GM21390 (cell line): ENCODE measurements around the gene WSB1.
"Not testable (repeated sequence)": the region's sequence is repeated elsewhere in the genome, so short reads cannot be mapped to it uniquely, and the experiment has no call there.

Experiments
- ATAC-seq: cut with Tn5 transposase; IDR thresholded peaks from one replicate; pipeline ENCODE4 v1.9.1; 2021; ENCODE audit not compliant: unreplicated experiment

WSB1 gene

GRCh38 chr17:27293898-27294688 lies at the start of gene WSB1:
WSB1 (plus strand) TSS chr17:27294114; CDS start chr17:27294396, 282 bp downstream.
- ATAC-seq = peak; percentile 72

DNA sequence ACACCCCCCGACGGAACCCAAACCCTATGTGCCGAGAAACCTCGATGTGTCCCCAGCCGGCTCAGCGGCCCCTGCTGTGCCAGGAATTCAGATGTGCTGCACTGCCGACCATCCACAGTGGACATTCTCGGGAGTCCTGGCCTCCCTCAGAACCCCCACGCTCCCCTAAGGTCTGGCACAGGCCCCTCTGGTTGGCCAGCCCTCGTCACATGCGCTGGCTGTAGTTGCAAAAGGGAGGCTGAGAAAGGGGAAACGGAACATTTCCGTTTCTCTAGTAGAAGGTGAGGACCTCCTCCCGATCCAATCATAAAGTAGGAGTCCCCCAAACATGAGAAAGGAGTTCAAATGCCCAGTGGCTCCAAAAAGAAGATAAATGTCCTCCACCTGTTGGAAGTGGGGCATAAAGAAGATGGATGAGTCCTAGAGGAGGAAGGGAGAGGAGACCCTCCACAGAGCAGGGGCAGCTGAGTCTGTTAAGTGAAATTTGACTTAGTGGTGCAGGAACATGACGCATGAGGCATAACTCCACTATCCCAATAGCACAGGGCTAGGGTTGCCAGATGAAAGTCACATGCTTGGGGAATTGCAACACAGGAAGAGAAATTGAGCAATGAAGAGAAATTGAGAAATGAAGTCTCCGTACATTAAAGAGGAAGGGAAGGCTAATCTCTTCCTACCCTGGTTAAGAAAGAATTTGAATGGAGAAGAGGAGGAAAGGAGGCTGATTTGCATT lies 49.3 kb upstream of the WSB1 start:
- no peak for ATAC-seq

GRCh38 chr17:27245230-27245696 lies 48.7 kb upstream of the WSB1 start:
- ATAC-seq = peak; percentile 83

GRCh38 chr17:27246537-27246936 lies 47.4 kb upstream of the WSB1 start:
- ATAC-seq = no peak

- no peak for ATAC-seq
These were observed 46.6 kb upstream of the WSB1 start for GRCh38 chr17:27247071-27247957.

DNA sequence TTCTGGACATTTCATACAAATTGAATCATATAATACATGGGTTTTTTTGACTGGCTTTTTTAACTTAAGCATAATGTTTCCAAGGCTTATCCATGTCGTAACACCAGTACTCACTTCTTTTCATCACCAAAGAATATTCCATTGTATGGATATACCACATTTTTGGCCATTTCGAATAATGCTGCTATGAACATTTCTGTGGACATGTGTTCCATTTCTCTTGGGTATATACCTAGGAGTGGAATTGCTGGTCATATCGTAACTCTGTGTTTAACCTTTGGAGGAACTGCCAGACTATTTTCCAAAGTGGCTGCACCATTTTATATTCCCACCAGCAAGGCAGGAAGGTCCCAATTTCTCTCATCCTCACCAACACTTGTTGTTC lies 46.0 kb upstream of the WSB1 start:
- ATAC-seq = no peak

- ATAC-seq = not testable (repeated sequence)
These were observed 43.1 kb upstream of the WSB1 start for GRCh38 chr17:27250791-27251190.

GRCh38 chr17:27254802-27255201 lies 39.1 kb upstream of the WSB1 start:
- not testable (repeated sequence) for ATAC-seq

DNA sequence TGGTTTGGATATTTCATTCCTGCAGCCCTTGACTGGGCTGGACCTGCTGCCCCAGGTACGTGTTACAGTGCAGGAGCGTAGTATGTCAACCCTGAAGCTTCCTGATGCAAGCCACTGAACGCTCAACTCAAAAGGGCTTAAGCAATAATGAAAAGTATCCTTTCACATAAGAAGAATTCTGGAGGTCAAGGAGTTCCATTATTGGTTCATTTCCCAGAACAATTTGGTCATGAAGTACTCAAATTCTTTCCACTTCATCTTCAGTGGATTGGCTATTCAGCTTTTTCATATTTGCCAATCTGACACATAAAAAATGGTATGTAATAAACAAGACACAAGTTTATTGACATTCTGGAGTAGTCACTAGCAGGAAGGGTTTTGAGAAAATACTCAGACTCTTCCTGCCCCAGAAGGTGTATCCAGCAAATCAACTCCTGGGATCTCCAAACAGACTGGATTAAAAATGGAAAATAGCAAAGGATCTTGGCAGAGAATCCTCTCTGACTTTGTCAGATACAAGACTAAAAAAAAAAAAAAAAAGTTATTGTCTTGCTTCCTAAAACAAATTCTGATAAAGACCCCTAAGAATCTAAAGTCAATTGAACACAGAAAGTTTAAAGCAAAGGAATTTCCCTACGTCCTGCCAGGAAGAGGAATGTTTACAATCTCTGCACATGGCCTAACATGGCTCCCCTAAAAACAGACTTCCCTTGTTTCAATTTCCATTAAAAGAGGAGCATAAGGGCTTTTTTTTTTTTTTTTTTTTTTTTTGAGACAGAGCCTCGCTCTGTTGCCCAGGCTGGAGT lies 37.5 kb upstream of the WSB1 start:
- ATAC-seq = no peak

DNA sequence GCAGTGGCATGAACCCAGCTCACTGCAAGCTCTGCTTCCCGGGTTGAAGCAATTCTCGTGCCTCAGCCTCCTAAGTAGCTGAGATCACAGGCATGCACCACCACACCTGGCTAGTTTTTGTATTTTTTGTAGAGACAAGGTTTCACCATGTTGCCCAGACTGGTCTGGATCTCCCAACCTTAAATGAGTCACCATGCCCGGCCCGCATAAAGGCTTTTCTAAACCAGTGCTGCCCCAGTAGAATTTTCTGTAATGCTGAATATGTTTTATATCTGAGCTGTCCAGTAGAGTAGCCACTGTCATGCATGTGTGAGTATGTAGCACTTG lies 36.9 kb upstream of the WSB1 start:
- no peak for ATAC-seq

DNA sequence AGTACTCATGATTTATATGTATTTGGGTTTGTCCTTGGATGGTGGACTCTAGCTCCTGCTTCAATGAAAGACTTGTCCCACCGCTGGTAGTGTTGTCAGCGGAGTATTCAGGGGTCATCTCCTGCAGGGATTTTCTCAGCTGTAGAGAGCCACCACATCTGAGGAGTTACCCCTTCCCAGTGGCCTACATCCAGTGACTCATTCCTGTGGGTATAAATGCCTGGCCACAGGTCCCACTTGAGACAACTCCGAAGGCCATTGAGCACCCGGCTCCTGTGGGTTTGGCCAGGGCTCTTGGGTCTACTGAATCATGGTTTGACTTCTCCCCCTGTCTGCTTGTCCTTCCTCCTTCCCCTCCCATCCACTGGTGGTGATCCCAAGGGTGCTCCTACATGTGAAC lies 34.6 kb upstream of the WSB1 start:
- ATAC-seq = no peak

GRCh38 chr17:27263386-27263785 lies 30.5 kb upstream of the WSB1 start:
- ATAC-seq = no peak

- ATAC-seq = no peak
These were observed 29.7 kb upstream of the WSB1 start for GRCh38 chr17:27264068-27264812.

DNA sequence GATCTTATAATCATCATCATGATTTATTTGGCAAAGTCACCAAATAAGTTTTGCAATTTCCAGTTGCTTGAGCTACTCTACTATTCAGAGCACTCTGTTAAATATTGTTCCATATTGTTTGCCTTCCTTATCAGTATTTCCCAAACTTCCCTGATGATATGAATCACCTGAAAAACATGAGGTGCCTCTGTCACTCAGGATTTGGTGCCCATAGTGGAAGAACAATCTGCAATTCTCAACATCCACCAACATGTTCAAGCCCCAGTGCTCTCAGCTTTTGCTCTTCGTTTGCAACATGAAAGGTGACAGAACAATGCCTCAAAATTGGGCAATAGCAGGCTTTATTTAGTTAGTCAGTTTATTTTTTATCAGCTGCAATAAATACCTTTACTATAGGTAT lies 28.6 kb upstream of the WSB1 start:
- ATAC-seq = no peak

- no peak for ATAC-seq
These were observed 27.7 kb upstream of the WSB1 start for GRCh38 chr17:27266228-27266627.

DNA sequence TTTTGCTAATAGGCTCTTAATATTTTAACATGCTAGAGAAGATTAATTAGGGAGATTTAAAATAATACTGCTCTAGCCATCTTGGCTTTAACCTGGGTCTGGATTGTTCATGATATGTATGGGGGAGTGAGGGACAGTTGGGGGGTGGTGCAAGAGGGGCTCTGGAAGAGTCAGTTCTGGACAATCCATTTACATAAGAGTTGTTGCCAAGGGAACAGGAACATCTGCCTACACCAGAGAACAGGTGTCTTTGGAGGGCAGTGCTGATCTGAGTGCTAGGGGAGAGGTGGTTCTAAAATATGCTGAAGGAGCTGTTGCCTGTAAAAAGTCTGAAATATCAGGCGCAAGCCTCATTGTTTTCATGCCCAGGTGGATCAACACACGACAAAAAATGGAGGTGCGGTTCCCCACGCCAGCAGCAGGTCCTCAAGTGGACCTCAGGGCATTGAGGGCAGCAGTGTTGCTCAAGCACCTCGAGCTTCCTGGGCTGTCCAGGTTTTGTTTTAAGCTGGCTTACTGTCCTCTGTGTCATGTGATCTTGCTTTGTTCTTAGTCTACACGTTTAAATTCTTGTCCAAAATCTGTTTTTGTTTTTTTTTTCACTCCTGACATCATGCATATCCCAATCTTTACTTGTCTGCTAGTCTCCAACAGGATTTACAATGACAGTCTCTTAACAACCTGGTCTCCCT lies 25.4 kb upstream of the WSB1 start:
- ATAC-seq = no peak

GRCh38 chr17:27269201-27269600 lies 24.7 kb upstream of the WSB1 start:
- ATAC-seq = no peak

- ATAC-seq = no peak
These were observed 23.9 kb upstream of the WSB1 start for GRCh38 chr17:27269974-27270373.

GRCh38 chr17:27276653-27277156 lies 17.2 kb upstream of the WSB1 start:
- ATAC-seq = no peak
